Gastroesophageal sphincter (tissue), 4 donors: ENCODE data around the gene BATF3. TPM values are rescaled to one million over a fixed set of nuclear protein-coding genes. Genes with fewer than 3 reads are reported as not detected.

Experiments used
- ATAC-seq: fragments of 150-250 bp; one replicate; pipeline ENCODE4 v1.9.1; 2016; ENCODE audit warnings: mild to moderate bottlenecking, moderate library complexity
- H3K27ac ChIP-seq, 4 donors: fragments of 200-600 bp; sonication (generic) in 3 of 4; 1 replicate in 3 of 4; 2 replicates in 1 of 4; pipeline ENCODE4 v1.5.1; 2016 to 2019
- H3K27me3 ChIP-seq: fragments of 200-600 bp; sonication (generic); one replicate; pipeline ENCODE4 v1.5.1; 2019
- H3K36me3 ChIP-seq, 2 donors: fragments of 200-600 bp; sonication (generic); one replicate each; pipeline ENCODE4 v1.5.1; 2019; ENCODE audit warnings: control low read depth in 1 of 2
- H3K4me1 ChIP-seq, 3 donors: fragments of 200-600 bp; sonication (generic); 1 replicate in 2 of 3; 2 replicates in 1 of 3; pipeline ENCODE4 v1.5.1; 2016 to 2019; ENCODE audit warnings: control low read depth in 2 of 3
- H3K4me3 ChIP-seq, 2 donors: fragments of 200-600 bp; sonication (generic); one replicate each; pipeline ENCODE4 v1.5.1; 2019; ENCODE audit warnings: mild to moderate bottlenecking in 1 of 2, moderate library complexity in 1 of 2
- H3K9me3 ChIP-seq, 3 donors: fragments of 200-600 bp; sonication (generic); one replicate each; pipeline ENCODE4 v1.5.1; 2017 to 2019; ENCODE audit warnings: control low read depth in 2 of 3
- EP300 ChIP-seq: sonication (generic); formaldehyde crosslinking; IDR thresholded peaks from one replicate; pipeline ENCODE4 v1.6.1; 2017; ENCODE audit warnings: antibody characterized with exemption, mild to moderate bottlenecking
- POLR2A ChIP-seq, 2 donors: fragments of 450-650 bp; IDR thresholded peaks; one replicate each; pipeline ENCODE4 v1.6.1; 2017; ENCODE audit warnings: antibody characterized with exemption in 2 of 2, mild to moderate bottlenecking in 2 of 2, moderate library complexity in 1 of 2
- POLR2AphosphoS5 ChIP-seq: sonication (generic); formaldehyde crosslinking; IDR thresholded peaks from one replicate; pipeline ENCODE4 v1.6.1; 2017; ENCODE audit warnings: antibody characterized with exemption
- WGBS, 2 donors: methylation state at CpG; one replicate each; pipeline ENCODE4 v1.1.5; 2018; ENCODE audit warnings: low coverage in 1 of 2; 5-methylcytosine and 5-hydroxymethylcytosine counted together
- total RNA-seq, 4 donors: library from RNA; depleted of rRNA; stranded (reverse); fragments of >200 nt; gene quantifications; one replicate each; pipeline ENCODE4 v1.1.0, GENCODE V29; 2016
- TF ChIP-seq, protein P1 (sequence below), 4 experiments: fragments of 200-600 bp in 2 of 4; fragments of 450-650 bp in 2 of 4; sonication (generic) in 1 of 4; IDR thresholded peaks; one replicate each; pipeline ENCODE4 v1.5.1; 2017 to 2019; ENCODE audit warnings: antibody characterized with exemption in 4 of 4, mild to moderate bottlenecking in 2 of 4, moderate library complexity in 2 of 4

Gene BATF3
- total RNA-seq, 4 donors from 2014 or later: 0.31 to 3.9 (median 3.7) TPM

DNA sequence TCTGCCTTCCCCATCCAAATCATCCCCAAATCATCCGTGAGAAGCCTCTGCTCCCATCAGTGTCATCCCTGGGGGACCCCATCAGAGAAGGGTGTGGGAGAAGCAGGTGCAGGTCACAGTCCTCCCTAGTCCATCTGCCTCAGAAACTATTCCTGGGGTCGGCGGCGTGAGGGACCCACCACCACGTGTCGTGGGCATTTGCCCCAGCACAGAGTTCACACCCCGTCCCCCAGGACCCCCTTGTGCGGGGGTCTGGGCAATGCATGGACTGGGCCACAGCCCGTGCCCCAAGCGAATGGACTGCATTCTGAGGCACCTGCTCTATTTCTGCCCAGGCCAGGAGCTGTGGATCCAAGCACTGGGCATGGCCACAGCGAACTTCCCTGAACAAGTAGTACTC, 52.6 kb downstream of the BATF3 start:
- no peaks in the 10 kb centered on the region for H3K36me3 ChIP-seq
- 83% methylated on average over 1 of the region's 11 CpGs; no CpG with 5 or more reads in 1 of the 2 donors for WGBS, 2 donors

DNA sequence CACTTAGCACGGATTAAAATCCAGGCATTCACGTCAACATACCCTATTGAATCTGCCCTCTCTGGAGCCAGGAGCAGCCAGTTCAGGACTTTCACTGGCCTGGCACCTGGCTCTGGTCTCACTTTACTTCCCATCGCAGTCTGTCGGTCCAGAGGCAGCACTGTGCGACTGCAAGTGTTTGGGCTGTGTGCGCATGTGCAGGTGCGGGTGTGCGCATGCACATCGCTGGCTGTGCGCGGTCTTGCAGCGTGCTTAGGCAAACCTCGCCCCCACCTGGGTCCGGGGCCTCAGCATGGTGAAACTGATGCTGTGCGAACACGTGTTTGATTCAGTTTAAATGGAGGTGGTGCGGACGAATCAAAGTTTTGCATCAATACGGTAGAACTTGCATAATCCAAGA, 53.1 kb downstream of the BATF3 start:
- ATAC-seq: no peak
- TF ChIP-seq POLR2AphosphoS5: no peak
- no peak for TF ChIP-seq EP300
- TF ChIP-seq, protein P1, sequence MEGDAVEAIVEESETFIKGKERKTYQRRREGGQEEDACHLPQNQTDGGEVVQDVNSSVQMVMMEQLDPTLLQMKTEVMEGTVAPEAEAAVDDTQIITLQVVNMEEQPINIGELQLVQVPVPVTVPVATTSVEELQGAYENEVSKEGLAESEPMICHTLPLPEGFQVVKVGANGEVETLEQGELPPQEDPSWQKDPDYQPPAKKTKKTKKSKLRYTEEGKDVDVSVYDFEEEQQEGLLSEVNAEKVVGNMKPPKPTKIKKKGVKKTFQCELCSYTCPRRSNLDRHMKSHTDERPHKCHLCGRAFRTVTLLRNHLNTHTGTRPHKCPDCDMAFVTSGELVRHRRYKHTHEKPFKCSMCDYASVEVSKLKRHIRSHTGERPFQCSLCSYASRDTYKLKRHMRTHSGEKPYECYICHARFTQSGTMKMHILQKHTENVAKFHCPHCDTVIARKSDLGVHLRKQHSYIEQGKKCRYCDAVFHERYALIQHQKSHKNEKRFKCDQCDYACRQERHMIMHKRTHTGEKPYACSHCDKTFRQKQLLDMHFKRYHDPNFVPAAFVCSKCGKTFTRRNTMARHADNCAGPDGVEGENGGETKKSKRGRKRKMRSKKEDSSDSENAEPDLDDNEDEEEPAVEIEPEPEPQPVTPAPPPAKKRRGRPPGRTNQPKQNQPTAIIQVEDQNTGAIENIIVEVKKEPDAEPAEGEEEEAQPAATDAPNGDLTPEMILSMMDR (IDR thresholded peaks at IDR 0.05): no peak
- no peak for TF ChIP-seq POLR2A (IDR thresholded peaks at IDR 0.05)
- no peaks in the 10 kb centered on the region for H3K4me1 ChIP-seq
- no peak overlapping the region for H3K4me3 ChIP-seq
- H3K27ac ChIP-seq: no peak overlapping the region
- 73 to 90% methylated on average over 3 to 11 of the region's 19 CpGs for WGBS, 2 donors
- H3K9me3 ChIP-seq: no peaks in the 10 kb centered on the region
- H3K27me3 ChIP-seq: no peaks in the 10 kb centered on the region
- H3K36me3 ChIP-seq: no peaks in the 10 kb centered on the region

More for the DNA sequence above, 52.6 kb downstream of the BATF3 start:
- Histone ChIP-seq H3K27ac (no peak overlapping the region), H3K4me1 (no peaks in the 10 kb centered on the region), H3K4me3 (no peak overlapping the region), H3K27me3 (no peaks in the 10 kb centered on the region), H3K9me3 (no peaks in the 10 kb centered on the region)
- TF ChIP-seq POLR2AphosphoS5 (no peak), POLR2A (IDR thresholded peaks at IDR 0.05) (no peak), EP300 (no peak)
- TF ChIP-seq, protein P1 (IDR thresholded peaks at IDR 0.05): no peak
- no peak for ATAC-seq

DNA sequence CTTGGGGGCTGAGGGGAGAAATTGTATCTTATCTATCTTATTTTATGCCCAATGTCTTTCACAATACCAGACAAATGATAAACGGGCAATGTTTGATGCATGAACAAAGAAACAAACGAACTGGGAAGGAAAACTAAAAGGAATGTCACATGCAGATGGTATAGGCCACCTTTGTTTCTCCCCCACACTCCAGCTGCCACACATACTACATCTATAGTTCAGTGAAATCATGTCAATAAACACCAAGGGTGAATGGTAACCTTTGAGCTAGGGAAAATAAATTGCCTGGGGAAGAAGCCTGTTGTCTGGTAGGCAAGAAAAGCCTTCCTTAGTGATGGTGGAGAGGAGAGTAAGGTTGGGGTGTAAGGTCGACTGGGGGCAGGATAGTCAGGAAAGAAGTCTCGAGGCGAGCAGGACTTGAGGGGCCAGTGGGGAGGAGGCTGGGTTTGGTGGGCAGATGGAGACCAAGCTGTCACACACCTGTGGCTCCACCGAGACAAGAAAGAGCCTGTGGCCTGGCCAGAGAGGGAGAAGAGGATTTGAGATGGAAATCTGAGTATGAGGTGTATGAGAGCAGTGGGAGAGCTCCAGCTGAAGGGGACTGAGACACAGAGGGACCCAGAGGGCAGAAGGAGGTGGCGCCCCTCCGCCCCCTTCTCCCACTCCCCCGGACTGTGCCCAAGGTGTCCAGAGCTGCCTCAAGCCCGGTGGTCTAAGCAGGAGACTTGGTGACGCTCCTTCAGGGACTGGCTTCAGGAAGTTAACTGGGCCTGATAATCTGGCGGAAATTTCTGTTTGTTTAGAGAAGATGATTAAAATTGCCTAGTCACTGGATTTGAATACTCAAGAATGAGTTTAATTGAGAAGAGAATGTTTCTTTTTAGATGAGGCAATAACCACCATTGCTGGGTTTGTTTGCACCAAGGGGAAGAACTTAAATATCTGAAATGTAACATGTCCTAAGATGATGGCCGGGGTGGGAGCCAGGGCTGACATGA, 53.8 kb downstream of the BATF3 start:
- no peaks in the 10 kb centered on the region for H3K27me3 ChIP-seq
- TF ChIP-seq POLR2AphosphoS5: no peak
- TF ChIP-seq, protein P1 (IDR thresholded peaks at IDR 0.05): no peak
- no peaks in the 10 kb centered on the region for H3K36me3 ChIP-seq
- no peak for ATAC-seq
- no peaks in the 10 kb centered on the region for H3K4me1 ChIP-seq
- H3K27ac ChIP-seq: no peak overlapping the region
- 85% methylated on average over 5 to 13 of the region's 13 CpGs for WGBS, 2 donors
- H3K9me3 ChIP-seq: peaks cover 0 to 3% (median 0%) of the 10 kb centered on the region in 3 donors
- H3K4me3 ChIP-seq: no peak overlapping the region

DNA sequence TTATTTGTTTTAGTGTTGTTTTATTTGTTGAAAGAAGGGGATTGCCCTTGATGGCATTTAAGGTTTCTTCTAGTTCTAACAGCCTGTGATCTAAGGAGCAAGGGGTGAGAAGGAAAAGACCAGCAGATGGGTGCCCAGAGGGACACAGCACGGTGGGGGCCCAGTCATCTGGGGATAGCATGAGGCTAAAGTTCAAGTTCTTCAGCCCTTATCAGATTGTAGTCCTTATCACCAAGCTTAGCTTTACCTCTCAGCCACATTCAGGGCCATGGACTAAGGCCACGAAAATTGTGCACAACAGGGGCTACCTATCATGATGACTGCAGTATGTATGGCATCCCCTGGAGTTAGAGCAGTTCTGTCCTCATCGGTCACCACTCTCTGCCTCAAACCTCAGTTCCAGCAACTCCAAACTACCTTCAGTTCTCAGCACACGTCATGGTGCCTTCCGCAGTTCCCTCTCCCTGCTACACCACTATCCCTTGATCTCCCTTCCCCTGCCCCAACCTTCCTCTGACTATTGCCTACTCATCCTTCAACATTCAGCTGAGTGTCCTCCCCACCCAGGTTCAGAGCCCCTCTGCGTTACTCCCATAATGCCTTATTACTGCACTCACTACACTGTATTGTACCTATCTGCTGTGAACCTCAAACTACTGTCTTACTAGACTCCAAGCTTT, 54.6 kb downstream of the BATF3 start:
- 81 to 83% methylated on average over 3 to 6 of the region's 6 CpGs for WGBS, 2 donors
- no peak for ATAC-seq
- peaks cover 0 to 10% (median 0%) of the 10 kb centered on the region in 3 donors for H3K9me3 ChIP-seq
- H3K4me1 ChIP-seq: no peaks in the 10 kb centered on the region
- TF ChIP-seq, protein P1 (IDR thresholded peaks at IDR 0.05): no peak
- no peak for TF ChIP-seq EP300
- TF ChIP-seq POLR2A (IDR thresholded peaks at IDR 0.05): no peak
- TF ChIP-seq POLR2AphosphoS5: no peak
- H3K27me3 ChIP-seq: no peaks in the 10 kb centered on the region
- H3K4me3 ChIP-seq: no peak overlapping the region
- H3K36me3 ChIP-seq: no peaks in the 10 kb centered on the region
- no peak overlapping the region for H3K27ac ChIP-seq
